DMS79 treated with DMSO at 0.1 percent for 48 hours (cell line): ENCODE measurements around the gene SLC2A4.
A peak's percentile ranks its signal among the peaks of the same experiment; 100 is the strongest.

Source experiments
- DNase-seq: peaks from one replicate; lab custom pipeline; 2025; lab: John Stamatoyannopoulos, UW

Gene SLC2A4

GRCh38 chr17:7306911-7307685 is 25.6 kb downstream of the SLC2A4 start, which contains the start of gene EIF5A:
Gene EIF5A, plus strand, starts transcription at chr17:7307628. Its CDS starts 2,008 bp downstream, at chr17:7309636.
- DNase-seq = peak; percentile 99

- DNase-seq = no peak
Measured at GRCh38 chr17:7307686-7308624, 26.4 kb downstream of the SLC2A4 start.

GRCh38 chr17:7308625-7309433 is 27.3 kb downstream of the SLC2A4 start:
- DNase-seq = peak; percentile 39

GRCh38 chr17:7309628-7310027 is 28.1 kb downstream of the SLC2A4 start:
- no peak for DNase-seq

- no peak for DNase-seq
Measured at GRCh38 chr17:7311110-7311705, 29.7 kb downstream of the SLC2A4 start.

GRCh38 chr17:7312432-7313087 is 31.0 kb downstream of the SLC2A4 start:
- no peak for DNase-seq

GRCh38 chr17:7313088-7313889 is 31.8 kb downstream of the SLC2A4 start:
- no peak for DNase-seq

GRCh38 chr17:7313890-7314718 is 32.6 kb downstream of the SLC2A4 start:
- DNase-seq = no peak

- peak; percentile 64 for DNase-seq
Measured at GRCh38 chr17:7314719-7315569, 33.4 kb downstream of the SLC2A4 start, which contains the start of gene GPS2. Gene GPS2, minus strand, starts transcription at chr17:7315360. Its CDS starts 308 bp downstream, at chr17:7315052.

- DNase-seq = no peak
Measured at GRCh38 chr17:7315570-7316235, 34.2 kb downstream of the SLC2A4 start.

- no peak for DNase-seq
Measured at GRCh38 chr17:7317161-7317803, 35.8 kb downstream of the SLC2A4 start.

- DNase-seq = no peak
Measured at GRCh38 chr17:7318121-7318860, 36.8 kb downstream of the SLC2A4 start.

- no peak for DNase-seq
Measured at GRCh38 chr17:7321466-7321865, 39.9 kb downstream of the SLC2A4 start.

GRCh38 chr17:7322520-7323194 is 41.1 kb downstream of the SLC2A4 start:
- no peak for DNase-seq

- DNase-seq = no peak
Measured at GRCh38 chr17:7323731-7324437, 42.4 kb downstream of the SLC2A4 start.
